BE2C (cell line): ENCODE results near the gene STRAP.

Experiments used
- DNase-seq: peaks from one replicate; pipeline ENCODE4 v3.0.0-alpha.2; 2020
- H3K27me3 ChIP-seq: fragments of 250-450 bp; sonication (Bioruptor Pico); 2 replicates; pipeline ENCODE4 v1.5.1; 2020; ENCODE audit warnings: mild to moderate bottlenecking
- H3K36me3 ChIP-seq: fragments of 250-450 bp; sonication (Bioruptor Pico); 2 replicates; pipeline ENCODE4 v1.5.1; 2020; ENCODE audit warnings: mild to moderate bottlenecking
- H3K4me1 ChIP-seq: fragments of 250-450 bp; sonication (Bioruptor Pico); 2 replicates; pipeline ENCODE4 v1.5.1; 2020
- H3K4me3 ChIP-seq: 2 replicates; pipeline ENCODE4 v1.5.1; 2011; ENCODE audit warnings: low read depth, low read length
- H3K9me3 ChIP-seq: fragments of 250-450 bp; sonication (Bioruptor Pico); 2 replicates; pipeline ENCODE4 v1.5.1; 2020
- TF ChIP-seq, protein P1 (sequence below): IDR thresholded peaks from 2 replicates; pipeline ENCODE4 v1.5.1; 2012; ENCODE audit warnings: mild to moderate bottlenecking, low read depth, low read length

The STRAP gene

DNA sequence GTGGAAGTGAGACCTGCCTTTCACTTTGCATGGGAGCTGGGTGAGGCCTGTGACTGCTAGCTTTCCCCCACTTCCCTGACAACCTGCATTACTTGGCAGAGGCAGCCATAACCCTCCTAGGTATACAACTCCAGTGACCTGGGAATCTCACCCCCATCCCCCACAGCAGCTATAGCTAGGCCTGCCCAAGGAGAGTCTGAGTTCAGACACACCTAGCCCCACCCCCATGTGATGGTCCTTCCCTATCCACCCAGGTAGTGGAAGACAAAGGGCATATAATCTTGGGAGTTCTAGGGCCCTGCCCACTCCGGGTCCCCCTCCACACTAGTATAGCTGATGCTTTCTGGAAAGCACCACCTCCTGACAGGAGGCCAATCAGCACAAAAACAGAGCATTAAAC is 6.3 kb upstream of the STRAP start:
- DNase-seq = no peak
- TF ChIP-seq, protein P1, sequence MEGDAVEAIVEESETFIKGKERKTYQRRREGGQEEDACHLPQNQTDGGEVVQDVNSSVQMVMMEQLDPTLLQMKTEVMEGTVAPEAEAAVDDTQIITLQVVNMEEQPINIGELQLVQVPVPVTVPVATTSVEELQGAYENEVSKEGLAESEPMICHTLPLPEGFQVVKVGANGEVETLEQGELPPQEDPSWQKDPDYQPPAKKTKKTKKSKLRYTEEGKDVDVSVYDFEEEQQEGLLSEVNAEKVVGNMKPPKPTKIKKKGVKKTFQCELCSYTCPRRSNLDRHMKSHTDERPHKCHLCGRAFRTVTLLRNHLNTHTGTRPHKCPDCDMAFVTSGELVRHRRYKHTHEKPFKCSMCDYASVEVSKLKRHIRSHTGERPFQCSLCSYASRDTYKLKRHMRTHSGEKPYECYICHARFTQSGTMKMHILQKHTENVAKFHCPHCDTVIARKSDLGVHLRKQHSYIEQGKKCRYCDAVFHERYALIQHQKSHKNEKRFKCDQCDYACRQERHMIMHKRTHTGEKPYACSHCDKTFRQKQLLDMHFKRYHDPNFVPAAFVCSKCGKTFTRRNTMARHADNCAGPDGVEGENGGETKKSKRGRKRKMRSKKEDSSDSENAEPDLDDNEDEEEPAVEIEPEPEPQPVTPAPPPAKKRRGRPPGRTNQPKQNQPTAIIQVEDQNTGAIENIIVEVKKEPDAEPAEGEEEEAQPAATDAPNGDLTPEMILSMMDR = no peak
- H3K9me3 ChIP-seq = no peaks in the 10 kb centered on the region
- no peaks in the 10 kb centered on the region for H3K27me3 ChIP-seq
- no peaks in the 10 kb centered on the region for H3K36me3 ChIP-seq
- no peak overlapping the region for H3K4me3 ChIP-seq
- H3K4me1 ChIP-seq = peaks cover 2% of the 10 kb centered on the region; the same call in 1 of the 2 replicates

DNA sequence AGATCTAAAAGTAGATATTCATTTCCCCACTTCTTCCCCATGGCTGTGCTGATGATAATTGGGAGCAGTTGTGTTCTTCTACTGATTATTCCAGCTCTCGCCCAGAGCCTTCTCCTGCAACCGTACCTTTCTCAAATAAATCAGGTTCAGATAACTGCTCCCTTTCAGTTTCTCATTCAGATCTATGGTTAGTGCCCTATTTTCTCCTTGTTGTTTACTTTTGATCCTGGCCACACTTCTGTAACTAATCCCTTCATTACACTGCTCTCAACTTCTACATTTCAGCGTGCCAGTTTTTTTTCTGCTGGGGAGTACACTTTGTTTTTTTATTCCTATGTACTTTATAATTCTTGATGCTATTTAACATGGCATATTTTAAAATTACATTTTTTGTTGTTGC is 2.8 kb upstream of the STRAP start:
- Histone ChIP-seq H3K4me1 (peaks cover 4% of the 10 kb centered on the region), H3K4me3 (no peak overlapping the region), H3K36me3 (no peaks in the 10 kb centered on the region), H3K9me3 (no peaks in the 10 kb centered on the region), H3K27me3 (no peaks in the 10 kb centered on the region)
- TF ChIP-seq, protein P1 = no peak
- DNase-seq = no peak

- TF ChIP-seq, protein P1 = no peak
- peaks cover 4% of the 10 kb centered on the region for H3K4me1 ChIP-seq
- no peaks in the 10 kb centered on the region for H3K27me3 ChIP-seq
- no peaks in the 10 kb centered on the region for H3K9me3 ChIP-seq
- no peak overlapping the region for H3K4me3 ChIP-seq
- peaks cover 4% of the 10 kb centered on the region; the same call in 1 of the 2 replicates for H3K36me3 ChIP-seq
- DNase-seq = no peak
These were observed 1.5 kb upstream of the STRAP start for GRCh38 chr12:15880721-15881120.

GRCh38 chr12:15883536-15883935 is 1.3 kb downstream of the STRAP start:
- TF ChIP-seq, protein P1 = no peak
- peaks cover 7% of the 10 kb centered on the region for H3K4me1 ChIP-seq
- peak overlapping the region; percentile 76 for H3K4me3 ChIP-seq
- no peak for DNase-seq
- H3K9me3 ChIP-seq = no peaks in the 10 kb centered on the region
- peaks cover 10% of the 10 kb centered on the region for H3K36me3 ChIP-seq
- H3K27me3 ChIP-seq = no peaks in the 10 kb centered on the region

DNA sequence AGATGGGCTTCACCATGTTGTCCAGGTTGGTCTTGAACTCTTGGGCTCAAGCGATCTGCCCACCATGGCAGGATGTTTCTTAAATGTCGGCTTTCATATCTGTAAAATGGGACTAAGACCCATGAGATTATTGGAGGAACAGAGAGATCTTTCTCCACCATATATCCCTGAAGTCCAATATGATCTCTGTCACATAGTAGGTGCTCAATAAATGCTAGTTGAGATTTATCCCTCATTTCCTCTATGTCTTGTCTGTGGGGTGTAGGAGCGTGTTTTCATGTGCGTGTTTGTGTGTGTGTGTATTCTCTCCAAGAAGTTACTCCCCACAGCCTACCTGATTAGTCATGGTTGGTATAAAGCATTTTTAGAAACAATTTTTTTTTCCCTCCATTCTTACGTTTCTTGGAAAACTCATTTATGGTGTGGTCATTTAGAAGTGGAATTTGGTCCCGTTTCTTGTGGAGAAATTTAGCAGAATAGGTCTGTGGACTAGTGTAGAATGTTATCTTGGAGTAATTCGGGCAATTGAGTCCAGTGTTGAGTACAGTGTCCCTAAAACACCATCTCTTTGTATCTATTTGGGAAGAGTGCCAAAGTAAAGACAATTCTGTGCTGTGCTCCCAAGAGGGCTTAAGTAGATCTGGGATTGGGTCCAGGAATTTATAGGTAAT is 4.3 kb downstream of the STRAP start:
- no peaks in the 10 kb centered on the region for H3K27me3 ChIP-seq
- H3K36me3 ChIP-seq = peaks cover 33% of the 10 kb centered on the region
- H3K9me3 ChIP-seq = no peaks in the 10 kb centered on the region
- no peak overlapping the region for H3K4me3 ChIP-seq
- TF ChIP-seq, protein P1 = no peak
- DNase-seq = no peak
- peaks cover 3% of the 10 kb centered on the region; the same call in 1 of the 2 replicates for H3K4me1 ChIP-seq

GRCh38 chr12:15887043-15887817 is 5.0 kb downstream of the STRAP start:
- no peaks in the 10 kb centered on the region for H3K9me3 ChIP-seq
- peaks cover 37% of the 10 kb centered on the region for H3K36me3 ChIP-seq
- no peak overlapping the region for H3K4me3 ChIP-seq
- TF ChIP-seq, protein P1 = no peak
- H3K4me1 ChIP-seq = peaks cover 3% of the 10 kb centered on the region; the same call in 1 of the 2 replicates
- H3K27me3 ChIP-seq = no peaks in the 10 kb centered on the region
- no peak for DNase-seq
